HG02970 (cell line): ENCODE data around the gene CNNM1.

Source experiments
- ATAC-seq: cut with Tn5 transposase; IDR thresholded peaks from one replicate; pipeline ENCODE4 v1.9.1; 2021; ENCODE audit warnings: mild to moderate bottlenecking, moderate library complexity, moderate number of reproducible peaks; ENCODE audit not compliant: unreplicated experiment, low FRiP score

The CNNM1 gene

GRCh38 chr10:99369126-99369525 is 40.0 kb downstream of the CNNM1 start:
- ATAC-seq: no peak

DNA sequence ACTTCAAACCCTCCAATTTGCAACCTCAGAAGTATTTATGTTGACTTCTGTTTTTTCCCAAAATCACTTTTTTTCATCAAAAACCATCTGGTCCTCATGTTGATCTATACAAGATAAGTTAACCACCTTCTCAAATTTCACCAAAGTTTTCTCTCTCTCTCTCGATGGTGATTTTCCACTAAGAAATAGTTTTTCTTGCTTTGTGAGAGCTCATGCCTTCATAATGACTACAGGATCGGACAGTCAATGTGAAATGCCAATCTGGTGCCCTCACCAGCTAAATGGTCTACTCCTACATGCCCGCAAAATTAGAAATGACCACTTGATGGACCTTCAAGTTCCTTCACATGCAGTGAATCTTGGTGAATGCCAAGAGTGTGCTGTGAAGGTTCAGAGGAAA is 40.4 kb downstream of the CNNM1 start:
- ATAC-seq: no peak

- peak; percentile 68 for ATAC-seq
These were observed 41.8 kb downstream of the CNNM1 start for GRCh38 chr10:99370993-99371392.

- ATAC-seq: no peak
These were observed 43.6 kb downstream of the CNNM1 start for GRCh38 chr10:99372546-99373271.

- ATAC-seq: no peak
These were observed 45.4 kb downstream of the CNNM1 start for GRCh38 chr10:99374526-99374925.

- ATAC-seq: no peak
These were observed 45.8 kb downstream of the CNNM1 start for GRCh38 chr10:99374972-99375371.

DNA sequence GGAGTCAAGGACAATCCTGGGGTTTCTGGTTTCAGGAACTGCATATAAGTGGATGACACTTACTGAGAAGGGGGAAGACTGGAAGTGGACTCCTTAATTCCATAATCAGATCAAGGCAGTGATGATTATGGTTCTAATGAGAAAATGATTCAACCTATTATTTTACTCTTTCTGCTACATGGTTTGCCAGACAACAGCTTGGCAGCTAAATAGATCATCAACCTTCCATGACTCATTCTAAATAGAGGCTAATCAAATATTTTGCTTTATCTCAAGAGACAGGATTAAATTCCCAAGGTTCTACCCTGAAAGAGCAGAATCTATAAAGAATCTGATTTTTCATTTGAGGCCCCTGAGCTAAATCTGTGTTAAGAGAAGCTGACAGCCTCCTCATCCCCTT is 46.3 kb downstream of the CNNM1 start:
- no peak for ATAC-seq

- ATAC-seq: no peak
These were observed 53.0 kb downstream of the CNNM1 start for GRCh38 chr10:99382176-99382575.

- no peak for ATAC-seq
These were observed 57.9 kb downstream of the CNNM1 start for GRCh38 chr10:99387071-99387470.

DNA sequence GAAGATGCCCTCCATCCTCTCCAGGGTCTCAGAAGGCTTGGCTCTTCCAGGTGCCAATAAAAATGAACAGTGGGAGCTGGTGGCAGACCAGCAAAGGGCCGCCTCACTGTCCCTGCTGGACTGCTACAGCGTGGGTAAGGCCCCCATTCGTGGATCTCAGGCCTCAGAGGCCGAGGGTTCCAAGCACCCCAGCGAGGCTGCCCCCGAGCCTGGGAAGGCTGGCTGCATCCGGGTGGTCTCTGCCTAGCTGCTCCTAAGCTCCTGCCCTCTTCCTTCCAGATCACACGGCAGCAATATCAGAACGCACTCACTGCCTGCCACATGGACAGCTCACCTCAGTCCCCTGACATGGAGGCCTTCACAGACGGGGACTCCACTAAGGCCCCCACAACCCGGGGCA is 58.4 kb downstream of the CNNM1 start:
- no peak for ATAC-seq

GRCh38 chr10:99389729-99390480 is 60.7 kb downstream of the CNNM1 start:
- no peak for ATAC-seq

- ATAC-seq: no peak
These were observed 62.2 kb downstream of the CNNM1 start for GRCh38 chr10:99391346-99391745.

DNA sequence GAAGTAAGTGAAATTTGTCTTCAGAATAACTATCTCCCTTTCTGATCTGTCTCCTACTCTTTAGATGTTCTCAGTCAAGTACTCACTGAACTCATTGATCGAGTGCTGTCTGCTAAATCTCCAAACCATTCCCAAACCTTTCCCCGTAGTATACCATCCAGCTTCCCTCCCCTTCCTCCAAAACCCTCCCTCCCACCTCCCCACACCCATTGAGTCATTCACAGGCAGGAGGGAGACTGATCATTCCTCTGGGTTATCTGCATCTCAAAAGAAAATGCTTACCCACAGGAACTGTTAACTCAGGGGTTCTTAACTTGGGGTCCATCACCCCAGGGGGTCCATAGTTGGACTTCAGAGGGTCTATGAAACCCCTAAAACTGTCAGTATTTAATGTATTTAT is 63.9 kb downstream of the CNNM1 start:
- no peak for ATAC-seq

DNA sequence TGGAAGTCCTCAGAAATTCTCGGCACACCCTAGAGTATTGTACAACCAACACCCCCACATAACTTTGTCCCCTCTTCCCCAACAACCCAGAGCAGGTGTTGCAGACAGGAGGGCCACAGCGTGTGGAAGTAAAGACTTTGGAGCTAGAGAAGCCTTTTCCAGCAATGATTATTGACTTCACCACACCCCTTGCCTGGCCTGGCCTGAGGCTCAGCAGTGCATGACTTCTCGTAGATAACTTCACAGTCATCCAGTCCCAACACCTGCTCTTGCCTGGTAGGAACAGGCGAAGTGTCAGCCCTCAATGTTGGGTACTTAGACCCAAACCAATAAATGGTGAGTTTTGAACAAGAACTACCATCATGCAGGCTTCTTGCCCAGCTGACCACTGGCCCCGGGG is 64.5 kb downstream of the CNNM1 start:
- no peak for ATAC-seq

- no peak for ATAC-seq
These were observed 65.1 kb downstream of the CNNM1 start for GRCh38 chr10:99394256-99394655.

GRCh38 chr10:99394761-99395386 is 65.7 kb downstream of the CNNM1 start:
- ATAC-seq: no peak

DNA sequence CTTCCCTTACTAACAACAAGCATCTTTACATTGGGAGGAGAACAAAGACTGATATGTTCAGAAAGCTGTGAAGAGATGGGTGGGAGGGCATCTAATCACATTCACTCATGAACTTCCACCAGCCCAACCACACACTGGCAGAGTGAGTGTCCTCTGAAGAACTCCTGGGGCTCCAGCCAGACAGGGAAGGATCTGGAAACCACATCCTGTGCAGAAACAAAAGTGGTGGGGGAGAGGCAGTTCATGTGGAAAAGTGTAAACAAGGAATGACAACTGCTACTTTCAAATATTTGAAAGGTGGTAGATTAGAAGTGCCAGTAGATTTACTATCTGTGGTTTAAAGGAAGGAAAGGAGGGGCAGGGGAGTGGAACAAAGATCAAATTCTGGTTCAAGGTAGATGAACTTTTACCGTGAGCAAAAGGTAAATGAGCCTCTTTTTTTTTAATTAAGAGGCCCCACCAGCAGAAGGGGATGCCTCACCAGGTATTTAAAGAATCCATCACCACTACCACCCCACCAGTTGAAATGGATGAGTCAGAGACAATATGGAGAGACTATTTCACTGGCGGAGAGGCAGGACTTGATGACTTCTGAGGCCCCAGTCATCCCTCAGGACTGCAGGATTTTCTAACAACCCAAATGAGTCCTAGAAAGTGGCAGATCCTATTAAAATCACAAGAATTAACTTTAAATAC is 66.7 kb downstream of the CNNM1 start:
- ATAC-seq: no peak

DNA sequence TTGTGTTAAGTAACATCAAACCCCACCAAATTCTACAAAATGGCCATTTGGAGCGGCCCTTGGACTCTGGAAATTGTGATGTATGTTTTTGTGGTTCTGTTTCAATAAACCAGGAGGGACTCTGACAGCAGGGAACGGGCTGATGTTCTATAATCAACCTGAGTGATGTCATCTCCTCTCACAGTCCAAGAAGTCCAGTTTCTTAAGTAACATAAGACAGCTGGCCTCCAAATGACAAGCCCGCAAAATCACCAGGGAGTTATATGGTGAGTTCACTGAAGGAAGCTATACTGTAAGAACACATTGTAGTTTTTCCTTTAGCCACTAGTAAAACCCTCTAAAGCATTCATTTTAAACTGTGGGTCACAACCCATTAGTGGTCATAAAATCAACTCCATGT is 67.3 kb downstream of the CNNM1 start:
- ATAC-seq: no peak

DNA sequence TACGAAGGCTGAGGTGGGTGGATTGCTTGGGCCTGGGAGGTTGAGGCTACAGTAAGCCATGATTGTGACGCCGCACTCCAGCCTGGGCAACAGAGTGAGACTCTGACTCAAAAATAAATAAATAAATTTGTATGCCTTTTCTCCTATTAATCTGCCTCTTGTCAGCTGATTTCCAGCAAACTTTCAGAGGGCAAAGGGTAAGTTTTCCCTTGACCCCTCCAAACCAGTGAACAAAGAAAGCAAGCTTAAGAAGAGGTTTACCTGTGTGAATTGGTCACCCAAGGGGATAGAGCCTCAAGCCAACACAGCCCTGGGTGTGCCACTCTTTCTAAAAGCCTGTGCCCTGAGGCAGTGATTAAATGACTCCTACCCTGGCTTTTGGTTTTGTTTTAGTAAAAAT is 70.5 kb downstream of the CNNM1 start:
- ATAC-seq: no peak

- ATAC-seq: no peak
These were observed 74.5 kb downstream of the CNNM1 start for GRCh38 chr10:99403674-99404073.

GRCh38 chr10:99406149-99406548 is 77.0 kb downstream of the CNNM1 start:
- no peak for ATAC-seq
